Effector memory CD8-positive, alpha-beta T cell (primary cell): ENCODE results near the gene PITX3.
A peak's percentile ranks its signal among the peaks of the same experiment; 100 is the strongest.

Experiments
- ATAC-seq: fragments of 150-1000 bp; cut with Tn5 transposase; replicated peaks from 2 replicates; pipeline ENCODE4 v1.10.0; 2021; ENCODE audit warnings: mild to moderate bottlenecking, moderate library complexity
- DNase-seq, 3 experiments: peaks; one replicate each; pipeline ENCODE4 v3.0.0; 2021
- H3K27ac Mint-ChIP-seq, 2 donors: one replicate each; pipeline ENCODE4 v1.8.0; 2022; ENCODE audit warnings: mild to moderate bottlenecking in 2 of 2, mixed read lengths in 2 of 2, moderate library complexity in 2 of 2
- H3K27me3 Mint-ChIP-seq, 2 donors: one replicate each; pipeline ENCODE4 v1.8.0; 2022; ENCODE audit warnings: mixed read lengths in 2 of 2
- H3K36me3 Mint-ChIP-seq: one replicate; pipeline ENCODE4 v1.8.0; 2022; ENCODE audit warnings: mild to moderate bottlenecking, moderate library complexity, mixed read lengths; ENCODE audit not compliant: insufficient read depth
- H3K4me1 Mint-ChIP-seq, 2 donors: one replicate each; pipeline ENCODE4 v1.8.0; 2022; ENCODE audit warnings: low read depth in 2 of 2, mixed read lengths in 2 of 2
- H3K4me3 Mint-ChIP-seq, 2 donors: one replicate each; pipeline ENCODE4 v1.8.0; 2022; ENCODE audit warnings: mild to moderate bottlenecking in 2 of 2, mixed read lengths in 2 of 2, moderate library complexity in 2 of 2
- H3K9me3 Mint-ChIP-seq, 2 donors: one replicate each; pipeline ENCODE4 v1.8.0; 2022; ENCODE audit warnings: mixed read lengths in 2 of 2

PITX3 gene

DNA sequence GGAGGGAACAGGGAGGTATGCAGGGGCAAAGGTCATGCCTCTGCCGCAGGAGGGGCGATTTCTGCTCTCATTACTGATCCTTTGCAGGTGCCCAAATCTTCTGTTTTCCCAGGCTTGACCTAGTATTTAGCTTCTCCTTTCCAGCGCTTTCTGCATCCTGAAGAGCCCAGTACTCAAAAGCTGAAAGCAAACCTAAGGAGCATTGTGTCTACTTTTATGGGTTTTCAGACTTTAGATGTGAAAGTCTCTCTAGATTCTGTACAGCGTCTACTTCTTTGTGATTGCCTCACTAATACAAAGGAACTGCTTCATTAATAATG is 4.6 kb upstream of the PITX3 start:
- peak overlapping the region; percentile 95 to 96 for H3K4me3 Mint-ChIP-seq
- H3K27me3 Mint-ChIP-seq, result peaks cover 7 to 23% of the 10 kb centered on the region in 2 donors
- peaks cover 15% of the 10 kb centered on the region for H3K36me3 Mint-ChIP-seq
- no peak for ATAC-seq
- no peaks in the 10 kb centered on the region for H3K9me3 Mint-ChIP-seq
- peak overlapping the region; percentile 93 to 96 for H3K27ac Mint-ChIP-seq
- DNase-seq, result no peak
- H3K4me1 Mint-ChIP-seq, result peaks cover 38 to 39% of the 10 kb centered on the region in 2 donors

DNA sequence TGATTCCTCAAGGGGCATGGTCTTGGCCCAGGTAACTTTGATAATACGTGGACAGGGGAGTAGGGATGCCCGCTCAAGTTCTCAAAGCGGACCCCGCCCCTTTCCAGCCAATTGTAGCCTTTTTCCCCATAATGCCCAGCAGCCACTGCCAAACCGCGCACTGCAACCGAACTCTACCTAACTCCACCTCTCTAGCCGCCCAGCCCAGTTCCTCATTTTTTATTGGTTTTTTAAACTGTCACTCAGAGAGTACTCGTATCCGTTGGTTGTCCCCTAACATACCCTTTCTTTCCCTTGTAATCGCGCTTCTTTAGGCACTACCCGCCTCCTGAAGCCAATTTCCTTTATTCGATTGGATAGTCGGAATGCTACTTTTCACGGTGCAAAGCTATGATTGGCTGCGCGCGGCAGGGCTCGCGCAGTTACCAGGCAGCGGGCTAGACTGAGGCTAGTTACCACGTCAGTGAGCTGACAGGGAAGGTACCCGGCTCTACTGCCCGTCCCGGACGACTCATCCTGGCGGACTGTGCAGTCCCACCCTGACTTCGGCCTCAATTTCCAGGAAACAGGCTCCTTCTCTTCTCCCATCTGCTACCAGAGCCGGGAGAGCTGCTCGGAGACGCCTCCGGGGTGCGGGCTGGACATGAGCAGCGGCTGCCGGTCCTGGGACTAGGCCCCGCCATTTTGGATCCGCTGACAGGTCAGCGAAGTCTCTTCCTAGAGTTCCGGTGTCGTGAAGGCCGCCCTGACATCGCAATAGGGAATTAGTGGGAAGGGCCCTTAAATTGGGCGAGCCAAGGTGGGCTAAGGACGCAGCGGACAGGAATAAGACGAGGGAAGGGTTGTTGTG is 4.0 kb upstream of the PITX3 start, which contains the start of gene GBF1:
Gene GBF1, plus strand, starts transcription at position 451 of the 850 bp plus-strand sequence. CDS start 13,407 bp downstream, outside the sequence.
- Mint-ChIP-seq H3K27me3 (peaks cover 7 to 23% of the 10 kb centered on the region in 2 donors), H3K4me1 (peaks cover 38 to 42% of the 10 kb centered on the region in 2 donors), H3K36me3 (peaks cover 12% of the 10 kb centered on the region), H3K27ac (peak within 1 kb of the TSS; percentile 93 to 96), H3K9me3 (no peaks in the 10 kb centered on the region), H3K4me3 (peak within 1 kb of the TSS; percentile 95 to 96)
- ATAC-seq (peak; percentile 85), DNase-seq (peak; percentile 81 to 85 (median 81))

DNA sequence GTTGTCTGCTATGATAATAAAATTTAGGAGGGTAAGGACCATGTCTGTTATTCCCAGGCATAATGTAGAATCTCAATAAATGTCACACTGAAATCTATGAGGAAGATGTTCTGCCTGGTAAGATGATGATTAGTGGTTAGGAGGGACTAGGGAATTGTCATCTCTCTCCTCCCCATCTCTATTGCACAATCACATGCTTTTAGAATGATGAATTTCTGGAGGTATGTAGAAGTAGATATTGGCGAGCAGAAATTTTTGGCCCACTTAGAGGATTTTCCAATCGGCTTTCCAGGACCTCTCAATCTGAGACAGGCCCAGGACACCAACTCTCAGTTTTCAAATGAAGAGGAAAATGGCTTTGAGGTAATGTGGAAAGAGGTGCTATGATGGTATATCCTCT is 2.0 kb upstream of the PITX3 start:
- no peak for ATAC-seq
- H3K9me3 Mint-ChIP-seq, result no peaks in the 10 kb centered on the region
- peaks cover 38 to 42% of the 10 kb centered on the region in 2 donors for H3K4me1 Mint-ChIP-seq
- peak overlapping the region; percentile 23 to 26 for H3K4me3 Mint-ChIP-seq
- H3K27ac Mint-ChIP-seq, result no peak overlapping the region
- DNase-seq, result no peak
- peaks cover 12% of the 10 kb centered on the region for H3K36me3 Mint-ChIP-seq
- H3K27me3 Mint-ChIP-seq, result peaks cover 7 to 23% of the 10 kb centered on the region in 2 donors

DNA sequence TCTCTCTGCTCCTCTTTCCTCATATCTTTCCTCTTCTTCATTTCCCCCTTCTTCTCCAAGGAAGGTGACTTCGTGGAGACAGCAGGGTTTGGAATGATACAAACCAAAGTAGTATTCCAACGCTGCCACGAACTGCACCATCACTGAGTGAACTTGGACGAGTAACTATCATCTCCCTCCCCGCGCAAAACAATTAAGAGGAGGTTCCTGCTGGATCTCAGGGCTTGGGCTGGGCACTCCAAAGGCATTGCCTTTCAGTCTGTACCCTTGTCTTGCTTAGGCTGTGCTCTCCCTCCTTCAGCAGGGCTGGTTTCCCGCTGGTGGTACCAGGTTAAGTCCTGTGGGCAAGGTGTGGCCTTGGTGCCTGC is 790 bp upstream of the PITX3 start:
- Mint-ChIP-seq H3K27me3 (peaks cover 7 to 23% of the 10 kb centered on the region in 2 donors), H3K4me3 (peak overlapping the region; percentile 75 to 81), H3K9me3 (no peaks in the 10 kb centered on the region), H3K36me3 (peaks cover 12% of the 10 kb centered on the region), H3K4me1 (peaks cover 27 to 32% of the 10 kb centered on the region in 2 donors), H3K27ac (no peak overlapping the region)
- no peak for DNase-seq
- ATAC-seq, result no peak

DNA sequence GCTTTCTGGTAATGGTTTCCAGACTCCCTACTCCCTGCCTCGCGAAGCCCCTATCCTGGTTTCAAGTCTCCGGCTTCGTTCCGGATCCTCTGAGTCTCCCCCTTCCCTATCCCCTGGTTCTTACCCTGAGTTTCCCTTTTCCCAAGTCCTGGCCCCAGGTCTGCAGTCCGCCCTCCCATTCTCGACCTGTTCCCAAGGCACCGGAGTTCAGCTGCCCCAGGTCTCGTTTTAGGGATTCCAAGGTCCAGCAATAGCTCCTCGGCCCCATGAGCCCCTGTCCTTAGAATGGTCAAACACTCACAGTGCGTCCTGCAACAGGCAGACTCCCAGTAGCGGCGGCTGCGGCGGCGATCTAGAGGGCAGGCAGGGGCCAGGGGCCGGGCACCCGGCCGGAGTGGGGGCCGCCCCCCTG is 274 bp downstream of the PITX3 start:
- Mint-ChIP-seq H3K27ac (no peak overlapping the region), H3K9me3 (no peaks in the 10 kb centered on the region), H3K36me3 (peaks cover 9% of the 10 kb centered on the region), H3K4me1 (peaks cover 16 to 22% of the 10 kb centered on the region in 2 donors), H3K4me3 (peak overlapping the region; percentile 75 to 81), H3K27me3 (peaks cover 8 to 24% of the 10 kb centered on the region in 2 donors)
- no peak for DNase-seq
- ATAC-seq, result no peak

DNA sequence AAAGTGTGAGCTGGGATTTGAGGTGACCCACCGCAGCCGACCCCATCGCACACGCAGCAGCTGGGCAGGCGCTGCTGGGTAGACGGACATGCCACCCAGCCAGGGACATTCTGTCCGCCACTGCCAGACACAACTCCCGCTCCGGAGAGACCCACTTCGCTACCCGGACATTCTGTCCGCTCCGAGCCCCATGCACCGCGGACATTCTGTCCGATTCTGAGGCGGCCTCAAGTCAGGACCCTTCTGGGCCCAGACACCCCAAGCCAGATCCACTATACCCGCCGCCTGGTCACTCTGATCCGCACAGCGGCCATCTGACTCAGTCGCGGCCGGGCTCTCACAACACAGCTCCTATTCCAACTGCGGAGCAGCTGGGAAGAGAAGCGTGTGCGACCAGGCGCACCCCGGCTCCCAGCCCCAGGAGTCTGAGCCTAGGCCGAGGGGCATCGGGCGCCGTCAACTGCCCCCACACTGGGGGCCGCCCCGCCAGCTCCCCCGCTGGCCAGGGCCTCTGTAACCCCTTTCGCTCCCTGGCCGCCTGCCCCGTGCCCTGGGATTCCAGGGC is 763 bp downstream of the PITX3 start:
- DNase-seq (no peak), ATAC-seq (no peak)
- Mint-ChIP-seq H3K27ac (no peak overlapping the region), H3K36me3 (peaks cover 6% of the 10 kb centered on the region), H3K9me3 (no peaks in the 10 kb centered on the region), H3K4me1 (peaks cover 15 to 19% of the 10 kb centered on the region in 2 donors), H3K4me3 (peak overlapping the region; percentile 75 to 81), H3K27me3 (peaks cover 13 to 29% of the 10 kb centered on the region in 2 donors)

DNA sequence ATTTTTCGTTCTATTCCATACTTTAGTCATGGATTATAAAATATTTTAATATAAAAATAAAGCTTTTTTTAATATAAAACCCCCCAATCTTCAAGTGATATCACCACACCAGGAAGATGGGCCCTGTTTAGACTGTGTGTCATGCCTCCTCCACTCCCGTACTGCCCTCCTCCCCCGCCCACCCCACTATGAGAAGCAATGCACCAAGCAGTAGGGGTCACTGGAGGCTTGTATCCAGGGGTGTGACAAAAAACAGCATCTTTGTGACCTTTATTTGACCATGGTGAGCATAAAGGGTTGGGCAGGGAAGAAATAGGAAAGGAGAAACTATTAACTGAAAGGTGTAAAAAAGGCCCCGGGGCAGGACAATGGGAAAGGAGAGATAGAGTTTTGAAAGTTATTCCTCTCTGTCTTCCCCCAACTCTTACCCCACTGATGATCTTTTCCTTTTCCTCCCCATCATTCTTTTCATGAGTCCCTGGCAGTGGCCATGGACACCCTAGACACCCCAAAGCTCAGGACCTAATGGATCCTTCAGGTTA is 3.5 kb downstream of the PITX3 start:
- H3K4me3 Mint-ChIP-seq, result no peak overlapping the region

DNA sequence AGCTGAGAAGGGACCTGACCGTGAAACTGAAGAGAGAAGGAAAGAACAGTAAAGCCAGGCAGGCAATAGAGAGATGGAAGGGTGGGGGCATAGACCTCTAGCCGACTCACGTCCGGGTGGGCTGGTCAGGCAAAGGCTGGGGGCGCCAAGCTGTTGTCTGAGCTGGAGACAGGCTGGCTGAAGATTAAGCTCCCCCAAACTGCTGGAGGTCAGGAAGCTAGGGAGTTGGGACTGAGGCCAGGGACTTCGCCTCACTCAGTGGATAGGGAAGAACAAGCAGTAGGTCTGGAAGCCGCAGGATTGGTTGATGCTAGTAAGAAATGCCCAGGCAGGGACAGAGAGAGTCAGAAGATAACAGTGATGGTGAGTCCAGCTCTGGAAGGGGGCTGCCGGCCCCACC is 5.3 kb downstream of the PITX3 start:
- Mint-ChIP-seq H3K27ac (no peak overlapping the region), H3K27me3 (peaks cover 13 to 33% of the 10 kb centered on the region in 2 donors), H3K4me1 (peaks cover under 1 to 5% of the 10 kb centered on the region in 2 donors), H3K36me3 (no peaks in the 10 kb centered on the region), H3K4me3 (no peak overlapping the region), H3K9me3 (no peaks in the 10 kb centered on the region)
- DNase-seq (no peak), ATAC-seq (no peak)

More for the DNA sequence above, 3.5 kb downstream of the PITX3 start:
- ATAC-seq (no peak), DNase-seq (no peak)
- Mint-ChIP-seq H3K36me3 (no peaks in the 10 kb centered on the region), H3K4me1 (peaks cover 8 to 15% of the 10 kb centered on the region in 2 donors), H3K27ac (no peak overlapping the region), H3K9me3 (no peaks in the 10 kb centered on the region), H3K27me3 (peaks cover 20 to 38% of the 10 kb centered on the region in 2 donors)

DNA sequence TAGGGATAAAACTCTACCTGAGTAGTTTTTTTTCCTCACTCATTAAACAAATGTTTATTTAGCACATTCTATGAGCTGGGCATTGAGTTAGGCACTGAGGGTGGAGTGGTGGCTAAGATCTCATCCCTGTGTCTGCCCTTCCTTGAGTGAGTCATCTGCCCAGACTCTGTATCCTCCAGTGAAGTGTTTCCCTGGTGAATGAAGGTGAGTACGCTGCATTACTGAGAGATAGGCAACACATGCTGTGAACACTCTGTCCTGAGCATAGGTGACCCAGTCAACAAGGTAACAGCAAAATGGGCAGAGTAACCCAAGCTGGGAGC is 5.8 kb downstream of the PITX3 start:
- Mint-ChIP-seq H3K9me3 (no peaks in the 10 kb centered on the region), H3K4me1 (peaks cover 3 to 4% of the 10 kb centered on the region in 2 donors), H3K27ac (no peak overlapping the region), H3K27me3 (peaks cover 13 to 36% of the 10 kb centered on the region in 2 donors), H3K36me3 (no peaks in the 10 kb centered on the region), H3K4me3 (no peak overlapping the region)
- DNase-seq (no peak), ATAC-seq (no peak)

DNA sequence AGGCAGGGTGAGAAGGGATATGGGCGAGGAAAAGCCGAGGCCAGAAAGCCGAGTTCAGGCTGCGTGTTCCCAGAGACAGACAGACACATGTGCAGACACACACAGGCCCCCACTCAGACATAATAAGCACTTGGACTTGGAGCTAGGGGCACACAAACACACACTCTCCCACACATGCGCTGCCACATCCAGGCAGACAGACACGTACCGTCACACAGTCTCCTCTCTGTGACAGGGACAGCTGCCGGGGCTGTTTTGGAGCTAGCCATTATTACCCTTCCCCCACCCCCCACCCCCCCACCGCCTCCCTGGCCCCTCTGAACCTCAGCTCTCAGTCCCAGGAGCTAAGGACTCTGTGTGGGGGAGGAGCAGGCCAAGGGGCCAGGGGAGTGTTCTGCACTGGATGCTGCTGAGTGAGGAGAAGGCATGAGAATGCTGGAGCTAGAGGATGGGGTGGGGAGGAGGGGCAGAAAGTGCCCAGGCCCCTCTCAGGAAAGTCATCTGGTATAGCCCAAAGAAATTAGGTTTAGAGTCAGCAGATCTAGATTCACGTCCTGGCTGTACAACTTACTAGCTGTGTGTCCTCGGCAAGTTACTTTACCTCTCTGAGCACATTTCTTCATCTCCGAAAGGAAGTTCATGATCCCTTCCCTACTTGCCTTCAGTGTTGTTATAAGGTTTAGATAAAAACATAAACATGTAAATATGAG is 6.3 kb downstream of the PITX3 start:
- no peak for ATAC-seq
- Mint-ChIP-seq H3K9me3 (no peaks in the 10 kb centered on the region), H3K4me1 (peaks cover 6 to 8% of the 10 kb centered on the region in 2 donors), H3K36me3 (no peaks in the 10 kb centered on the region), H3K27ac (no peak overlapping the region), H3K4me3 (no peak overlapping the region), H3K27me3 (peaks cover 13 to 41% of the 10 kb centered on the region in 2 donors)
- no peak for DNase-seq

DNA sequence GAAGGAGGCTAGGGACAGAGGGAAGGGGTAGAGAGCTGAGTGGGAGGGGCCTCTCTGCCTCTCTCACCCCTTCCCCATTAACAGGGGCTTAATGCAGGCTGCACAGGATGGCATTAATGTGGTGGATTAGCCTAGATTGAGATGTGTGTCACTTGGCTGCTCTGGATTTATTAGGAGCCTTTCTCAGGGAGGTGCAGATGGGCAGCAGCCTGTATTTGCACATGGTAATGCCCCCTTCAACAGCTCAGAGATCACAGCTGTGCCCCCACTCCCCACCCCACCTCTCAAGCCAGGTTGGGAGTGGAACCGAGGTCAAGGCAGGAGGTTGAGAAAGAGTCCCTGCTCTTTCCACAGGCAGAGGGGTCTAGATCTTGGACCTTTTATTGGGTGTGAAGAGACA is 7.3 kb downstream of the PITX3 start:
- Mint-ChIP-seq H3K4me3 (no peak overlapping the region), H3K4me1 (peaks cover 10 to 16% of the 10 kb centered on the region in 2 donors), H3K9me3 (no peaks in the 10 kb centered on the region), H3K27me3 (peaks cover 21 to 49% of the 10 kb centered on the region in 2 donors), H3K36me3 (no peaks in the 10 kb centered on the region), H3K27ac (no peak overlapping the region)
- DNase-seq (no peak), ATAC-seq (no peak)

DNA sequence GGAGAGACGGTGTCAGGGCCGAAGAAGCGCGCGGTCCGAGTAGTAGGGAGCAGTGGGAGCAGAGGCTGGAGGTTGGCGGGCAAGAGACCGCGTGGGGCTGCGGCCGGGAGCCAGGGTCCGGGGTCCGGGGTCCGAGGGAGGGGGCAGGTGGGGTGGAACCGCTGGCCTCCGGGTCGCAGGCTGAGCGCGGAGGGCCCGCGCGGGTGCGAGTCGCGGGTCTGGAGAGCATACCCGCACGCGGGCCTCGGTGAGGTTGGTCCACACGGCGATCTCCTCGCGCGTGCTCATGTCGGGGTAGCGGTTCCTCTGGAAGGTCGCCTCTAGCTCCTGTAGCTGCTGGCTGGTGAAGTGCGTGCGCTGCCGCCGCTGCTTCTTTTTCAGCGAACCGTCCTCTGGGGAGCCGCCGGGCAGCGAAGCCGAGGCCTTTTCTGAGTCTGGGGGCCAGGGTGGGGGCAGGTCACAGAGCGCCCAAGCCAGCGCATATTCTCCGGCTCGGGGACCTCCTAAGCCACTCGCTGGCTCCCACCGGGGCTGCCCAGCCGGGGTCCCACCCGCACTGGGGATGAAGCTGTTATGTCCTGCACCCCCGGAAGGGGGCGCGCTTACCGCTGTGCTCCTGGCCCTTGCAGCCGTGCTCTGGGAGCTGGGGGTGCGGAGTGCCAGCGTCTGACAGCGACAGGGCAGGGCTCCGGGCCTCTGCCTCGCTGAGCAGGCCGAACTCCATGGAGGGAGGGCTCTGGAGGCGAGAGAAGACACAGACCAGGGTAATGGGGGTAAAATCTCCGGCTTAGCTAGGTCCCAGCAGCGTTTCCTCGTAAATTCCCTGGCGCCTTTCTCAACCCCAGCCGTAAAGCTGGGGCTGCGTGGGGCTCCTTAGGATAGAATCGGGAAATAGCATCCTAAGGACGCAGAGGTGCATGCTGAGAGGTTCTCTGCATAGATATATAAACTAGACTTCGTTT is 9.7 kb downstream of the PITX3 start:
- Mint-ChIP-seq H3K27me3 (peaks cover 37 to 68% of the 10 kb centered on the region in 2 donors), H3K4me1 (peaks cover 12 to 16% of the 10 kb centered on the region in 2 donors), H3K36me3 (no peaks in the 10 kb centered on the region), H3K9me3 (no peaks in the 10 kb centered on the region), H3K27ac (peak overlapping the region in 1 of 2 donors; percentile 39), H3K4me3 (peak overlapping the region; percentile 81 to 87)
- ATAC-seq (peak; percentile 60), DNase-seq (peak; percentile 54 to 66 (median 63))
